GM12865 (cell line): ENCODE results near the gene DDB1.

Experiments
- DNase-seq: peaks from one replicate; pipeline ENCODE4 v3.0.0; 2010; ENCODE audit warnings: low read depth
- H3K4me3 ChIP-seq: 2 replicates; pipeline ENCODE4 v1.5.1; 2011; ENCODE audit warnings: mild to moderate bottlenecking, low read depth, low read length, control low read depth
- TF ChIP-seq, protein P1 (sequence below): IDR thresholded peaks from 2 replicates; pipeline ENCODE4 v1.5.1; 2011; ENCODE audit warnings: low read length, control low read depth, low read depth, inconsistent platforms; ENCODE audit not compliant: insufficient read depth; ENCODE audit errors: missing control alignments

DDB1 gene

DNA sequence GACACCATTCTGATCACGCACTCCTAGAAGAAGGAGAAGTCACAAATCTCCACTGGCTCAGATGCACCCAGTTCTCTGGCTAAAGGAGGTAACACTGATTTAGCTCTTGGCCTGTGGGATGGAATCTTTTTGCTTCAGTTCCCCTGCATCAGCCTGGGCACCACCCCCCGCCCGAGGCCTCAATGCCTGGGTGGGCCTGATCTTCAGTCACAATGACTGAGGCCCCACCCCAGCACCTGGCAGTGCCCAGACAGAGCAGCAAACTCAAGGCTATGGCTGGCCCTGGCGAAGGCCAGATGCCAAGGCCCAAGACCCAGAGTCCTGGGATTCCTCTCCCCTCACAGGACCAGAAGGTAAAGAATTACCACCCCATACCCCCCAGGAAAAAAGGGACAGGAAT lies 23.8 kb upstream of the DDB1 start:
- no peak overlapping the region for H3K4me3 ChIP-seq
- TF ChIP-seq, protein P1, sequence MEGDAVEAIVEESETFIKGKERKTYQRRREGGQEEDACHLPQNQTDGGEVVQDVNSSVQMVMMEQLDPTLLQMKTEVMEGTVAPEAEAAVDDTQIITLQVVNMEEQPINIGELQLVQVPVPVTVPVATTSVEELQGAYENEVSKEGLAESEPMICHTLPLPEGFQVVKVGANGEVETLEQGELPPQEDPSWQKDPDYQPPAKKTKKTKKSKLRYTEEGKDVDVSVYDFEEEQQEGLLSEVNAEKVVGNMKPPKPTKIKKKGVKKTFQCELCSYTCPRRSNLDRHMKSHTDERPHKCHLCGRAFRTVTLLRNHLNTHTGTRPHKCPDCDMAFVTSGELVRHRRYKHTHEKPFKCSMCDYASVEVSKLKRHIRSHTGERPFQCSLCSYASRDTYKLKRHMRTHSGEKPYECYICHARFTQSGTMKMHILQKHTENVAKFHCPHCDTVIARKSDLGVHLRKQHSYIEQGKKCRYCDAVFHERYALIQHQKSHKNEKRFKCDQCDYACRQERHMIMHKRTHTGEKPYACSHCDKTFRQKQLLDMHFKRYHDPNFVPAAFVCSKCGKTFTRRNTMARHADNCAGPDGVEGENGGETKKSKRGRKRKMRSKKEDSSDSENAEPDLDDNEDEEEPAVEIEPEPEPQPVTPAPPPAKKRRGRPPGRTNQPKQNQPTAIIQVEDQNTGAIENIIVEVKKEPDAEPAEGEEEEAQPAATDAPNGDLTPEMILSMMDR = no peak
- DNase-seq = no peak

DNA sequence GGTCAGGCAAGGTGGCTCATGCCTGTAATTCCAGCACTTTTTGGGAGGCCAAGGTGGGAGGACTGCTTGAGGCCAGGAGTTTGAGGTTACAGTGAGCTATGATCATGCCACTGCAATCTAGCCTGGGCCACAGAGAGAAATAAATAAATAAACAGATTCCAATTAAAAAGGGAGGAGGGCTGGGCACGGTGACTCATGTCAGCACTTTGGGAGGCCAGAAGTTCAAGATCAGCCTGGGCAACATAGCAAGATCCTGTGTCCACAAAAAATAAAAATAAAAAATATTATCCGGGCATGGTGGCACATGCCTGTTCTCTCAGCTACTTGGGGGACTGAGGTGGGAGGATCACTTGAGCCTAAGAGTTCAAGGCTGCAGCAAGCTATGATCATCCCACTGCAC lies 21.3 kb upstream of the DDB1 start:
- DNase-seq = no peak

DNA sequence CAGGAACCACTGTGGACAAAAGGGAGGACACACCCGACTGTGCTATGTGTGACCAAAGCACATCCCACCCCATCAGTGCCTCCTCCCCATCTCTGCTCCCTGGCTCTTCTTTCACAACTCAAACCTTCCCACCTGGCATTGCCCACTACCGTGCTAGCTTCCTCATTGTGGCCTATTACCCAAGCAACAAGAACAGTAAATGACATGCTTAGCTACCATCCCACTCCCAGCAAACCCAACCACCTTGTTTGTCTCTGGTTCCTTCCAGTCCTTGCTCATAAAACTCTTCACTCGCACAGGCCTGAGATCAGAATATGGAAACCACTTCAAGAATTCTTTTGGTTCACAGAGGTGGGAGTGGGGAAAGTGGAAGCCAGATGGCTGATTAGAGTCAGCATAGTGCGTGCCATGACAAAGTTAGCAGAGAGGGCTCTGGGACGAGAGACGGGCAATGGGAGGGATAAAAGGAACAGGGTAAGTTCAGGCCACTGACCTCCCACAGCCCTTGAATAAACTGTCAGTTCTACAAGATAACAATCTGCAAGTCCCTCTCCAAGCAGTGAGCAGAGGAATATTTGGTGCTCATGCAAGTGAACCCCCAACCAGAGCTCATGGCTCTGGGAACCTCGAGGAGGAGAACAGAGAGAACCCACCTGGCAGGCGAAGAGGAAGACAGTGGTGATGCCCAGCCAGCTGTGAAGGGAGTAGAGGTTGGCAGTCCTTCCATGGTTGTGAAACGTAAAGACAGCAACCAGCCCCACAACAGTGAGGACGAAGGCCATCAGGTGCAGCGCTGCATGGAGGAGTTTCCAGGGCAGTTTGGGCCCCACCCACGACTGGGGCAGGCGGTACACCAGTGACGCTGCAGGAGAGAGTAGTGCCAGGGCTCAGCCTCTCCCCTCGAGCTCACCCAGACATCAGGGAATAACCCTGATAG lies 20.5 kb upstream of the DDB1 start:
- no peak for DNase-seq
- H3K4me3 ChIP-seq = no peak overlapping the region
- TF ChIP-seq, protein P1 = no peak

More for the DNA sequence above, 21.3 kb upstream of the DDB1 start:
- H3K4me3 ChIP-seq = no peak overlapping the region
- TF ChIP-seq, protein P1 = no peak

DNA sequence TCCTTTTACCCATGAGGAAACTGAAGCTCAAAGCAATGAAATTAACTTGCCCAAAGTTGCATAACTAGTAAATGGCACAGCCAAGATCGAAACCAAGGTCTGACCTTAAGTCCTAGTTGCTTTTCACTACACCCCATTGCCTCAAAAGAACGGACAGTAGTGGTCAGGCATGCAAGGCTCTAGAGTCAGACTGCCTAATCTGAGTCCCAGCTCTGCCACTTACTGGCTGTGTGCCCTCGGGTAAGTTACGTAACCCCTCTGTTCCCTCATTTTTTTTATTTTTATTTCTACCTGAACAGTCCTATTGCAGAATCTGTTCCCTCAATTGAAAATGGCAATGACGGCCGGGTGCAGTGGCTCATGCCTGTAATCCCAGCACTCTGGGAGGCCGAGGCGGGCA lies 19.1 kb upstream of the DDB1 start:
- TF ChIP-seq, protein P1 = no peak
- no peak overlapping the region for H3K4me3 ChIP-seq
- DNase-seq = no peak

DNA sequence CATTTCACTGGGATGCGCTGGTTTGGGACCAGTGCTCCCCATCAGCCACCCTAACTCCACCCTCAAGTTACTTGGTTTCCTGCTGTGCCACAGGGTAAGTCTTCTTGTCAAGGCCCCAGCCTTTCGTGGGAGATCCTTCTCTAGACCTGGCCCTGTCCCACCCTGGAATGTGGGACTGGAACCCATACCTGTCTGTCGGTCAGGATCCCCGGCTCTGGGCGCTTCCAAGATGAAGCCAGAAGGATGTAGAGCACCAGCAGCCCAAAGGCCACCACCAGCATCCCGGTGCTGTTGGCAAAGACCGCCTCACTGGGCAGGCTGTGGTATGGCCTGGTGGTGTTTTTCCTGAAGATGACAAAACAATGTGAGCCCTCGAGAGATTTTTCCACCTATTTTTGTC lies 17.9 kb upstream of the DDB1 start:
- TF ChIP-seq, protein P1 = no peak
- no peak overlapping the region for H3K4me3 ChIP-seq
- no peak for DNase-seq

DNA sequence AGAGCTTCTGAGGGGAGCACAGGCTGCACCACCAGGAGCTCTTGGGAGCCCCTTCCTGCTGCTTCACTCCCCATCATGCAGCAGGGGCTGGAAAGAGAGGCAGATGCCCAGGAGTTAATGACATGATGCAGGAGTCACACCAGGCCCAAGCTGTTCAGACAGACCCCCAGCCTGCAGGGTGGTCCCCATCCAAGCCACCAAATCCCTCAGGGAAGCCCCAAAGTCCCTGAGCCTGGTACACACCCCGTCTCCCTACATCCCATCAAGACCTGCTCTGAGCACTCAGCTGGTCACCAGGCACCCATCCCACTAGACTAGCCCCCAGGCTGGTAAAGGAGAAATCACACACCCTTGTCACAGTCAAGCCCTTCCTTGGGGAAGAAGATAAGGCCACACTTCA lies 17.4 kb upstream of the DDB1 start:
- no peak overlapping the region for H3K4me3 ChIP-seq
- TF ChIP-seq, protein P1 = no peak
- DNase-seq = no peak

DNA sequence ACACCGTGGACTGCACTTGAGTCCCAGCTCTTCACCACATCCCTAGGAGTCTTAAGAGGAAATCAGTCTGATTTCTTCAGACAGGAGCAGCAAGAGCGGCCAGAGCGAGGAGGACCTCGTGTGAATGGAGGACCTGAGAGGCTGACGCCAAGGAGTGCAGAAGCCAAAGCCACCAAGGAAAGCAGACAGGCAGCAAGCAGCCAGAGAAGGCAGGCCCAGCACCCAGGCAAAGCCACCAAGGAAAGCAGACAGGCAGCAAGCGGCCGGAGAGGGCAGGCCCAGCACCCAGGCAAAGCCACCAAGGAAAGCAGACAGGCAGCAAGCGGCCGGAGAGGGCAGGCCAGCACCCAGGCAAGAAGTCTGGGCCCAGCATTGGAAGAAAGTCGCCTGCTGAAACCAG lies 17.0 kb upstream of the DDB1 start:
- TF ChIP-seq, protein P1 = no peak

More for the DNA sequence above, 17.0 kb upstream of the DDB1 start:
- no peak overlapping the region for H3K4me3 ChIP-seq
- DNase-seq = no peak
